ENCODE results near the gene ALX3. TPM values are rescaled to one million over a fixed set of nuclear protein-coding genes. Genes with fewer than 3 reads are reported as not detected.

ALX3 gene
- total RNA-seq, 3 donors from 2014 or later (not counting 1 experiment from before 2014, with no cell fraction given): not detected

DNA sequence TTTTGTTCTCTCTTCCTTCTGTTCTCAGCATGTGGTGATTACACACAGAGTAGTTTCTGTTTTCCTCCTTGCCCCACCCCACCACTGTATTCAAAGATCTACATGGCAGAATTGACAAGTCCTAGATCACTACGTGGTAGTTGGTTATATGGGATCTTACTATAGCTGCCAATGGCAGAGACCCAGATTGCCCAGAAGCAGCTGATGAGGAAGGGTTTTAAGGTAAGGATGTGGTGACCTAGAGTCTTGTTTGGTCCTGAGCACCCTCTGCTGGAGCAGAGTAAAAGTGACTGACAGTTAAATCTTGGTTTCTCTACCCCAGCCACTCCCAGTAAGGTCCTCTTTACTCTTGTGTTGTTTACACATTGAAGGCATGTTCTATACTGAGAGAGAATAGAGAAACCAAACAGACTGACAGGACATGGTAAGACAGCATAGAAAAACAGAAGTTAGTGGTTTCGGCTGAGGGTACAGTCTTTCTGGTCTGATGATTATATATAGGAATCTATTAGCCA, 58.9 kb downstream of the ALX3 start:
- intact Hi-C loops (cut with micrococcal nuclease): no loop called here
- TF ChIP-seq, protein P1, sequence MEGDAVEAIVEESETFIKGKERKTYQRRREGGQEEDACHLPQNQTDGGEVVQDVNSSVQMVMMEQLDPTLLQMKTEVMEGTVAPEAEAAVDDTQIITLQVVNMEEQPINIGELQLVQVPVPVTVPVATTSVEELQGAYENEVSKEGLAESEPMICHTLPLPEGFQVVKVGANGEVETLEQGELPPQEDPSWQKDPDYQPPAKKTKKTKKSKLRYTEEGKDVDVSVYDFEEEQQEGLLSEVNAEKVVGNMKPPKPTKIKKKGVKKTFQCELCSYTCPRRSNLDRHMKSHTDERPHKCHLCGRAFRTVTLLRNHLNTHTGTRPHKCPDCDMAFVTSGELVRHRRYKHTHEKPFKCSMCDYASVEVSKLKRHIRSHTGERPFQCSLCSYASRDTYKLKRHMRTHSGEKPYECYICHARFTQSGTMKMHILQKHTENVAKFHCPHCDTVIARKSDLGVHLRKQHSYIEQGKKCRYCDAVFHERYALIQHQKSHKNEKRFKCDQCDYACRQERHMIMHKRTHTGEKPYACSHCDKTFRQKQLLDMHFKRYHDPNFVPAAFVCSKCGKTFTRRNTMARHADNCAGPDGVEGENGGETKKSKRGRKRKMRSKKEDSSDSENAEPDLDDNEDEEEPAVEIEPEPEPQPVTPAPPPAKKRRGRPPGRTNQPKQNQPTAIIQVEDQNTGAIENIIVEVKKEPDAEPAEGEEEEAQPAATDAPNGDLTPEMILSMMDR (IDR thresholded peaks at IDR 0.05): peak; percentile 26
- no peak overlapping the region for H3K4me3 ChIP-seq (ENCODE audit: low read length)
- no peak overlapping the region for H3K4me3 Mint-ChIP-seq
- H3K9me3 ChIP-seq (ENCODE audit: control insufficient read depth, insufficient read depth, low read length): no peaks in the 10 kb centered on the region
- H3K27me3 Mint-ChIP-seq (ENCODE audit: low read depth in 2 of 2): no peaks in the 10 kb centered on the region
- H3K36me3 Mint-ChIP-seq: peaks cover 51% of the 10 kb centered on the region
- peak overlapping the region; percentile 50 for H3K27ac ChIP-seq (ENCODE audit: low read length)
- H3K36me3 ChIP-seq (ENCODE audit: control insufficient read depth, insufficient read depth, low read length): peaks cover 57% of the 10 kb centered on the region
- 36% methylated on average over 1 of the region's 2 CpGs for WGBS (ENCODE audit: insufficient coverage)
- peak overlapping the region in 1 of 2 donors; percentile 61 for H3K27ac Mint-ChIP-seq
- H3K4me1 ChIP-seq (ENCODE audit: control insufficient read depth, insufficient read depth, low read length): peaks cover 2% of the 10 kb centered on the region
- DNase-seq (peak in 1 of 2 donors; percentile 64), ATAC-seq (peak; percentile 84 to 88 (median 87))
- H3K4me1 Mint-ChIP-seq: peaks cover 0 to 4% of the 10 kb centered on the region in 2 donors
- H3K27me3 ChIP-seq (ENCODE audit: control insufficient read depth, insufficient read depth, low read length): no peaks in the 10 kb centered on the region
- no peaks in the 10 kb centered on the region for H3K9me3 Mint-ChIP-seq

Other genes starting within 250 kb of the ALX3 start
- 10 to 100 TPM in 1 of 3 donors, 1 to 10 TPM in 2; 2.1 to 57.9 (median 3.7) TPM for gene CSF1, start 159.8 kb downstream of the ALX3 start, total RNA-seq
- gene AHCYL1, start 85.9 kb downstream of the ALX3 start, total RNA-seq: 10 to 100 TPM; 23.3 to 30.0 (median 29.1) TPM
- 100 to 1,000 TPM in 2 of 3 donors, 10 to 100 TPM in 1; 92.4 to 139 (median 130) TPM for gene STRIP1, start 36.0 kb downstream of the ALX3 start, total RNA-seq
- not detected for gene UBL4B, start 41.8 kb upstream of the ALX3 start, total RNA-seq
- not detected for gene SLC6A17, start 79.8 kb upstream of the ALX3 start, total RNA-seq
- 1 to 10 TPM; 2.5 to 3.9 (median 3.3) TPM for gene KCNC4, start 139.6 kb upstream of the ALX3 start, total RNA-seq

All from natural killer cell (primary cell).